Fibroblast of skin of right biceps (primary cell): ENCODE data around the gene NDC80.
A peak's percentile ranks its signal among the peaks of the same experiment; 100 is the strongest.
"Not testable (repeated sequence)": the region's sequence is repeated elsewhere in the genome, so short reads cannot be mapped to it uniquely, and the experiment has no call there.

Experiments used
- DNase-seq: peaks from one replicate; pipeline ENCODE4 v3.0.0-alpha.2; 2013

The NDC80 gene

DNA sequence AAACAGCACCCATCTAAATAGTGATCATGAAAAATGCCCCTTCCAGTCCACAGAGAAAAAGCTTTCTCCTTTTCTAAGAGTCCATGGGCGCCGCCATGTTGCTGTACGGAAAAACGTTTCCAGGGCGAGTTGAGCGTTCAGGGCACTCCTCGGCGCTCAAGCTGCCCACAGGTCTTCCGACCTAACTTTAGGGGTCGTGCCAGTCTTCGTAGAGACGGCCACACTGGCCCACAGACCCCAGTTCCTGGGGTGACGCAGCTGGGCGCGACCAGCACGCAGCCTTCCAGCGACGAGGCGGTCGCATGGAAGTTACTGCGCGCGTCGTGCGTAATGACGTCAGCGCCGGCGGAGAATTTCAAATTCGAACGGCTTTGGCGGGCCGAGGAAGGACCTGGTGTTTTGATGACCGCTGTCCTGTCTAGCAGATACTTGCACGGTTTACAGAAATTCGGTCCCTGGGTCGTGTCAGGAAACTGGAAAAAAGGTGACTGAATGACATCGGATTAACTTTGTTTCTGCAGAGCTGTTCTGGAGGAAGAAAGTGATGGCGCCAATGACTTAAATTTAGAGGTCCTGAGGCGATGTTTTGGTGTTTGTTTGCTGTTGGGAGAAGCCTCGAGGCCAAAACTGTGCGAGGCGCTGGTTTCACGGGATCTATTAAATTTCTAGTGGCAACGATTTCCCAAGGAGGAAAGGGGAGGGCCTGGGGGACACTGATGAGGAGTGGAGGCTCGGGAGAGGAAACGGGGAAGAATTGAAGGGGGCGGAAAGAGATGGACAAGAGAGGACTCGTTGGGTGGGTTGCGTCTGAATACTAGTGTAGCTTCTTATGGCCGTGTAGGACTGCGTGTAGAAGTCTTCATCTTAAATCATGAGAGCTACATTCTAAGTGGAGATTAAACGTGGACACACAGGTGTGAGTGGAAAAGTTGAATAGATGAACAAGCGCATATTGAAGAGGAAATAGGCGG lies at the start of gene NDC80, which contains the start of gene METTL4:
Gene NDC80, plus strand, starts transcription at position 358 of the 971 bp plus-strand sequence. CDS start 1,429 bp downstream, outside the sequence.
Gene METTL4, minus strand, starts transcription at position 306 of the 971 bp plus-strand sequence. CDS start 4,289 bp downstream, outside the sequence.
- peak; percentile 90 for DNase-seq

DNA sequence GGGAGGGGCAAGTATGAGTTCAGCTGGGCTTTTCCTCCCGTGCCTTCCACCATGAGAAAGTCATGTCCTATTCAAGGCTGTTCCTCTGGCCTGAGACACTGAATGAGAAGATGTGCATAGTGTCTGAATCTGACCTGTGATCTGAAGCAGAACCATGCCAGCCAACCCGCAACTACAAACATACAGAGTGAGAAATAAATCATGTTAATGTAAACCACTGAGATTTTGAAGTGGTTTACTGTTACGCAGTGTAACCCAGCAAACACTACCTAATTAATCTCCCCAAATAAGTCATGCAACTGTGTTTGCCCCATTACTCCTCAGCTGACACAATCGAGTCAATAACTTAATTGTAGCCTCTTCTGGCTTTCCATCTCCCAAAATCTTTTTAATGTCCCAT lies 49.2 kb upstream of the NDC80 start:
- DNase-seq: no peak

DNA sequence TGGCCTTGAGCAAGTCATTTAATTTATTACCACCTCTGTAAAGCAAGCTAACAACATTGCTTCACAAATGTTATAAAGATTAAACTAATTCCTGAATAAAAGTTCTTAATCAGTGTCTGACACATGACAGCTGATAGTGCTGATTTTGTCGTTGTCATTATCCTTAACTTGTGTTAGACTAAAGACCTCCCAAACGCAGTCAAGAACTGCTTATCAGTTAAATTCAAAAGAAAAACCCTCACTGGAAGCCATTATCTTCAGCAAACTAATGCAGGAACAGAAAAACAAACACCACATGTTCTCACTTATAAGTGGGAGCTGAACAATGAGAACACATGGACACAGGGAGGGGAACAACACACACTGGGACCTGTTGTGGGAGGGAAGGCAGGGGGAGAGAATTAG lies 46.6 kb upstream of the NDC80 start:
- not testable (repeated sequence) for DNase-seq

DNA sequence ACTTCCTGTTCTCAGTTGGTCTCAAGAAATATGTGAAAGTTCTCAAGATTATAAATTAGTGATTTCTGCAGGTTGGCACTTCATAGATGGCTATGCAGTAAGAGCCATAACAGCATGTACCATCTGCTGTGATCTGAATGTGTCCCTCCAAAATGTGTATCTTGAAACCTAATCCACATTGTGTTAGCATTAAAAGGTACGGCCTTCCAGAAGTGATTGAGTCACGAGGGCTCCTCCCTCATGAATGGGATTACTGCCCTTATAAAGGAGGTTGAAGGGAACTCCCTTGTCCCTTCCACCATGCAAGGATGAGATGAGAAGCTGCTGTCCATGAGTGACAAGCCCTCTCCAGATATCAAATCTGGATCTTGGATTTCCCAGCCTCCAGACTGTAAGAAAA lies 45.0 kb upstream of the NDC80 start:
- no peak for DNase-seq

DNA sequence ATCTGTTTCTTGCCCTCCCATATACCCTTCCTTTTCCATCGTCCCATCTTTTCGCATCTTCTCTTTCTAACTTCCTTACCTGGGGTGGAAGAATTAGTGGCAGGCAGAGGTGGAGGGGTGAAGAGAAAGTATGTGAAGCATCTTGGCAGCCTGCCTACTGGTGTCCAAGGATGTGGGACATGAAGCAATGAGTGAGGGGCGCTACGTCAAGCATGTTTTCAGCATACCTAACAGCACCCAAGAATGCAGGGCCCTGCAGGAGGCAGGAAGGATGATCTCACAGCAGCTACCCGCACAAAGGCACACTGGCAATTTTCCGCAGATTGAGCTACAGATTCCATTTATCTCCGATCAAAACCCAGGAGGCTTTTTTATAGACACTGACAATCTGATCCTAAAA lies 42.2 kb upstream of the NDC80 start:
- DNase-seq: peak; percentile 82

DNA sequence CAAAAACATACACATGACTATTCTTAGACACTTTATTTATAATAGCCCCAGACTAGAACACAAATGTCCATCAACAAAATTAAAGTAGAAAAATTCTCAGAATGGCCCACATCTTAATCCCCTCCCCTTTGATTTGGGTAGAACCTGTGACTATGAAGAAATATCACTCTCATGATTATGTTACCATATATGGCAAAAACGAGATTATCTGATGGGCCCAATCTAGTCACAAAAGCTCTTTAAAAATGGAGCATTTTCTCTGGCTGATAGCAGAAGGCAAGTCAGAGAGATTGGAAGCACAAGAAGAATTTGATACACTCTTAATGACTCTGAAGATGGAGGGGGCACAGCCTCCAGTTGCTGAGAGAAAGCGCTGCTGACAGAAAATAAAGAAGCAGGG lies 39.6 kb upstream of the NDC80 start:
- DNase-seq: no peak

DNA sequence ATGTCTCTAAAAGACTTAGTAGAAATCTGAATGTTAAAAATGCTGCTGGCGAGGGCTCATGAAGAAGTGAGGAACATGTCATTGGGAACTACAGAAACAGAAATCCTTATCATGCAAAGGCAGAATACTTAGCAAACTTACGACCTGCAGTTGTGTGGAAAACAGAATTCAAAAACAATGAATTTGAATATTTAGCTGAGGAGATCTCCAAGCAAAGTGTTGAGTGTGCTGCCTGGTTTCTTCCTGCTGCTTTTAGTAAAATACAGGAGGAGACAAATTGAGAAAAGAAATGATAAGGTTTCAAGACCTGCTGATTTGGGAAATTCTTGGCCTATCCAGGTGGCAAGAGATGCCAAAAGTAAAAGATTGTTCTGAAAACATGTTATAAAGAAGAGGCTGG lies 38.6 kb upstream of the NDC80 start:
- DNase-seq: no peak

DNA sequence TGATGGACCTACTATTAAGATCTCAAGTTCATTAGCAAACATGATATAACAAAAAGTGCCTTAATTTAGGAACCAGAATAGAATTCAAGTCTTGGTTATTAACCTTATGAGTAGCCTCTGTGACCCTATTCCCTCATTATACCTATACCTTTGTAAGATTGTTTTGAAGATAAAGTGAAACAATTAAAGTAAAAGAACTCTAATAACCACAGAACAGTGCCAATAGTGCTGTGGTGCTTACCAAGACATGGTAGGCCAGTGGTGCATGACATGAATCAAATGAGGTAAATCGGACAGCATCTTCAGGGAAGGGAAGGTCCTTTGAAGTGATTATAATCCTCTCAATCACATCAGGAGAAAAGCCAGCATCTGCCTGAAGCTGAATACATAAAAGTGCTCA lies 36.5 kb upstream of the NDC80 start:
- DNase-seq: no peak

DNA sequence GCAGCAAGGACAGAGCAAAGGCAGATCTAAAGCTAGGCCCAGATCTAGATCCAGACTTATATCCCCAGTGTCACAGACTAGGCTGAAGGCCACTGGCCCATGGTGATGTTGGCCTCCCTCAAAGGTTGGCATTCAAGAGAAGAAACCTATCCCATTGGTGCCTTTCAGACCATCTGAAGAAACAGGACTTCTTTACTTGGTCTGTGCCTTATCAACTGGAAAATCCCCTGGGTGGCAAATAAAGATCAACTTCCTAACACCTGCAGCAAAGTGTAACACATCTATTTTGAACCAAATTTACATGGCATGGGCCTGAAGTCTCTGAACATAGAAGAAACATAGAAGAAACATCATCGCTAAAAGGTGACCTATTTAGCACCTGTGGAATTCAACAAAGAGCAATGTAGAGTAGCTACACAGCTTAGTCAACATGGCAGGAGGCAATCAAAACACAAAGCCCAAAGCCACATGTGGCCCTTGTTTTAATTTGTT lies 35.9 kb upstream of the NDC80 start:
- no peak for DNase-seq

DNA sequence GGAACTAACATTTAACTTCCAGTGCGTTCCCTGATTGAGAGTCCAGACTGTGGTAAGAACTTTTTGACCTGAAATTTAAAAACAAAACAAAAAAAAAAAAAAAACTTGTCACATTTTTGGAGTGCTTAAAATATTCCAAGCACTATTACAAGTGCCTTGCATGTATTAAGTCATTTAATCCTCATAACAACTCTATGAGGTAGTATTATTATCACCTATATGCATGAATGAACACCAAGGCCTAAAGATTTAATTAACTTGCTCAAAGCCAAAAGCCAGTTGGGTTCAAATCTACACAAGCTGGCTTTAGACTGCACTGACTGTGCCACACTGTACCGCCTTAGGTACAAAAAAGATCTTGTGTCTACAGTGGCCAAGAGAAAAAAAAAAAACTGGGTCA lies 35.3 kb upstream of the NDC80 start:
- DNase-seq: no peak

DNA sequence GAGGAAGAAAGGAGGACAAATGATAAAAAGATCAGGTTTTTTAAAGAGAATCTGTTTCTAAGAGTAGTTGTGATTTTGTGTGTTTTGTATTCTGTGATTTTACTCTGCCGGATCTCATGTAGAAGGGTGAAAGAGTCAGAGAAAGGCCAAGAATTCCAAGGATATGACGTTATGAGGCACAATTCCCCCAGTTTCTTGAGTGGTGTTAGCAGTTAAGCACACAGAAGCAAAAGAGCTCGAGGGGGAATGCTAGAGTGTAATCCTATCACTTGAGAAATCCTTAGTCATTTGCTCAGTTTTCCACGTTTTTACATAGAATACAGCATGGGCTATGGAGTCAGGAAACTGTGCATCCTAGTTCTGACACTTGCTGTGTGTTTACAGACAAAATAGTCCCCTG lies 34.9 kb upstream of the NDC80 start:
- DNase-seq: peak; percentile 72

DNA sequence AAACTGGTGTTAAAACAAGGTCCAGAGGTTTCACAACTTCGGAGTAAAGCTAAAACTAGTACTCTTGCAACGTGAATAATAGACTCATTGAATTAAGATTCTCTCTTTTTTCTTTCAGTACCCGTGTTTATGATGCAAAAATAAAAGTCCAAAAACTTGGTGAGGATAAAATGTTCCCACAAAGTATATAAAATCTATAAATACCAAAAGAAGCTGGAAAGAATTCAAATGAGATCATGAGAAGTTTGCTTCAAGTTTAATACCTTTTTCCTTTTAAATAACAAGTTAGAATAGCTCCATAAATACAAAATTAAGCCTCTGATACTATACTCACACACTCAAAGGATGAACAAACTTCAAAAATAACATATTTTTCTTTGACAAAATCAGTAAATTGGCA lies 34.1 kb upstream of the NDC80 start:
- DNase-seq: no peak

DNA sequence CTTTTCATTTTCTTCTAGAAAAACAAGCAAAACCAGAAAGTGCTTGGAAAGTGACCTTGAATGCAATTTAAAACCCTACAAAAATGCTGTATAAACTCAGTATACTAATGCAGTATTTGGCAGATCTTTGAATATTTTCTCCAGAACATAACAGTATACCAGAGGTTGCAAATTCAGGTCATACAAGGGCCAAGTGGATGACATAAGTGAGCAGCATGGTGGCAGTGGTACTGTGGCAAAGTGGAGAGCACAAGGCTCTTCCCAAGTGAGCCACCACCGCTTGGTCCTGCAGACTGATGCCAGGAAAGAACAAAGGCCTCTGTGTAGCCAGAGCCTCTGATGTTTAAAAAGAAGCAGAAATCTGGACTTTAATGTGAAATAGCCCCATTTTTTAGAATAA lies 33.1 kb upstream of the NDC80 start:
- no peak for DNase-seq

DNA sequence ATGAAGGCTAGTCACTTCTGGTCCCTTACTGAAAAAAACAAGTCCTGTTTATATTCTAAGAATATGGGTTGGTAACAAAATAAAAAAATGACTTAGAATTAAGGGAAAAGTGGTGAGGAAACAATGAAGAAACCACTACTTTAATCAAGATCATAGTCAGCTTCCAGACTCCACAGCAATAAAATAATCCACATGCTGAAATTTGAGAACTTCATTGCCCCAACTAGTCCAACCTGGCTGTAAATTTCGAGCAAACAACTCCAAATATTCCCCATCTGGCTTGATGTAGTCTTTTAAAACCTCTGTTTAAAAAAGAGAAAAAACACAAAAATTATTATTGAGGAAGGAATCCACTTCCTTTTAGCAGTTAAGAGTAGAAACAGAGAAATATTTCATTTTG lies 32.5 kb upstream of the NDC80 start:
- DNase-seq: no peak

DNA sequence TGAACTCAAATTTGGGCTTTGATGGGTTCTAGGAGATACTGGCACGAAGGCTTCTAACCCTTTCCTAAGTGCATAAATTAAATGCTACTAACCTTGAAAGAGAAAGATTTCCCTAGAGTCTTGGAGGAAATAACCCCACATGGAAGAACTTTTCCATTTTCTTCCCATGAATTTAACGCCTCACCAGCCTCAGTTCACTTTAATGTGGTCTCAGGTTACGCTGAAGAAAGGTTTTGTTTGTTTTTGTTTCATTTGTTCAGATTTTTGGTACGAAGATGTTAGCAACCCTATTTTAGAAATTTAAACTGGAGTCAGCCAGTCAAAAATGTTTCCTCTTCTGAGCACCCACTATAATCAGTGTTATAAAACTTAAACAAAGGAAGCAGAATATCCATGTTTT lies 30.8 kb upstream of the NDC80 start:
- DNase-seq: no peak

DNA sequence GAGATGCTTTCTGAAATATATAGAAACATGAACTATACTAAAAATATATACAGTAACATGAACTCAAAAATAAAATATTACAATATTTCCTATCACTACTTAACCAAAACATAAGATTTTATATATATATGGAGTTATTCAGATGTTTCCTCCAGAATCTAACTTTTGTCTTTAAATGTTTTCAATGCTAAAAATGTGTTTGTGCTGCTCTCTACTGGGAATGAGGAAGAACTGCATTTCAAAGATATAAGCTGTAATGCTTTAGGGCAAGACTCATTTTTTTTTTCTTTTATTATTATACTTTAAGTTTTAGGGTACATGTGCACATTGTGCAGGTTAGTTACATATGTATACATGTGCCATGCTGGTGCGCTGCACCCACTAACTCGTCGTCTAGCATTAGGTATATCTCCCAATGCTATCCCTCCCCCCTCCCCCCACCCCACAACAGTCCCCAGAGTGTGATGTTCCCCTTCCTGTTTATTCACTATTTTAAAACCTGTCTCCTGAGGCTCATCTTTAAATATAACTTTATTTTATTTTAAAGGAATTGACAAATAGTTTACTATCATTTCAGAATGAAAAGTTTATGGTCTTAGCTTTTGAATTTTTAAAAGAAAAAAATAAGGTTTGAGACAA lies 29.3 kb upstream of the NDC80 start:
- DNase-seq: peak; percentile 47

DNA sequence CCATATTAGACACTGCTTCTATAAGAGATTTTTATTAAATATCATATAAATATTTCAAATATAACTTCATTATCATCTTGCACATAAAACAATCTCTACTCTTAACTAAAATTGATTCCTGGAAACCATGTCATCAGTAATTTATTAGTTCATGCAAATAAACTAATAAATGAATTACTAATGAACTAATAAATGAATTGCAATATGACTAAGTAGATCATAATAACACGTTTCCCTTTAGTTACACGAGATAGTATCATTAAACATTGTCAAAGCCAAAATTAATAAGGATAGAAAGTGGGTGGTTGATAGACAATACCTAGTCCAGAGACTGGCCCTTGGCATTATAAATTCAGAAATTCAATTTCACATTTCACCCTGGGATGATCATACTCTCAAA lies 26.2 kb upstream of the NDC80 start:
- DNase-seq: no peak

DNA sequence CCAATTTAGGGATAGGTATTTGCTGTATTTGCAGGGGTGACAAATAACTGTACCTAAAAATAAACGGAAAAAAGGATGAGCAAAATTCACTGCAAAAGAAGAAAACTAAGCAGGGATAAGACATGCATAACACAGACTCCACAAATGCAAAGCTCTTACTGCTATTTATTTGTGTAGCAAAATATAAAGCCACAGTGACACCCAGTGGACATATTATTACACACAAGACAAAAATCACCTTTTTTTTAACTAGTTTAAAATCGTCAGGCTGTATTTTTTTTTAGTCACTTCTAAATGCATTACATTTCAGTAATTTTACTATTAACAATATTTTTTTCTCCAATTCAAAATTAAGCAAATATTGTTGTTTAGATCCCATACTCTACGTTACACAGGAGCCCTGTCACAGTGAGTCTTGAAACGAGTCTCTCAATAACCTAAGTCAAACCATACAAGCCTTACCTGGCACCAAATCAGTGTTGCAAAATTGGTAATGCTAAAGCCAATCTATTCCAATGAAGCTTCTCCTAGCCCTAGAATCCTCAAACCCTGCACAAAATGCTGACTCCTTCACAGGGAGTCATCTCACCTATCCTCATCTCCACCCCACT lies 23.8 kb upstream of the NDC80 start:
- DNase-seq: peak; percentile 40

DNA sequence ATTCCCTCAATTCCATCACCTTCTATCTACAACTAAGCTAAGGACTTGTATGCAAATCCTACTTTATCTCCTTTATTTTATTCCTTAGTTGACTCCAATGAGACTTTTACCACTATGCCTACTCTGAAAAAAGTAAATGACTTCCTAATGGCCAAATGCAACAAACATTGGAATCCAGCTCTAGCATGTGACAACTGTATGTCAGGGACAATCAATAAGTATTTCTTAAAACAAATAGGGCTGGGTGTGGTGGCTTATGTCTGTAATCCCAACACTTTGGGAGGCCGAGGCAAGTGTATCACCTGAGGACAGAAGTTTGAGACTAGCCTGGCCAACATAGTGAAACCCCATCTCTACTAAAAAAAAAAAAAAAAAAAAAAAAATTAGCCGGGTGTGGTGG lies 21.9 kb upstream of the NDC80 start:
- DNase-seq: no peak

DNA sequence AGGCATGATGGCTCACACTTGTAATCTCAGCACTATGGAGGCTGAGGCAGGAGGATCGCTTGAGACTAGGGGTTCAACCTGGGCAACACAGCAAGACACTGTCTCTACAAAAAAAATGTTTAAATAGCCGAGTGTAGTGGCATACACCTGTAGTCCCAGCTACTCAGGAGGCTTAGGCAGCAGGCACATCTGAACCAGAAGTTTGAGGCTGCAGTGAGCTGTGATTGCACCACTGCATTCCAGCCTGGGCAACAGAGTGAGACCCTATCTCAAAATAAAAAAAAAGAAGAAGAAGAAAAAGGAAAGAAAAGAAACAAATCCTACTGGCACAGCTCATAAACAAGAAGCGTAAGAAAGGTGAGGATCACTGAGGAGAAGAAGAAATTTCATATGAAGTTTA lies 19.9 kb upstream of the NDC80 start:
- no peak for DNase-seq

DNA sequence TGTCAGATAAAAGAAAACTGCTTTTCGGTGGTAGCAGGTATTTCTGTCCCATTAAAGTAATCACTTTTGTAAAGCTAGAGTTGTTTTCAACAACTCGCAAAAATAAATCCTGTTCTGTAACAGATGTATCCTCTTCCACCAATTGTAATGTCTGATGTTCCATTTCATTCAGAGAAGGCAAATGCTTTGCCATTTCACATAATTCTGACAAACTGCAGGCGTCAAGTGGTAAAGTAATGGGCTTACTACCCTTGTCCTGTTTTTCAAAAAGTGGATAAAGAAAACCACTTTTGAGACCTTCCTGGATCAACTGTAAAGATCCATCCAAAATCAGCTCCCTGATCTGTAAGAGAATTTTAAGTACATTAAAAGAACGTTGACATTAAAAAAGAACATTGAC lies 16.7 kb upstream of the NDC80 start:
- no peak for DNase-seq

DNA sequence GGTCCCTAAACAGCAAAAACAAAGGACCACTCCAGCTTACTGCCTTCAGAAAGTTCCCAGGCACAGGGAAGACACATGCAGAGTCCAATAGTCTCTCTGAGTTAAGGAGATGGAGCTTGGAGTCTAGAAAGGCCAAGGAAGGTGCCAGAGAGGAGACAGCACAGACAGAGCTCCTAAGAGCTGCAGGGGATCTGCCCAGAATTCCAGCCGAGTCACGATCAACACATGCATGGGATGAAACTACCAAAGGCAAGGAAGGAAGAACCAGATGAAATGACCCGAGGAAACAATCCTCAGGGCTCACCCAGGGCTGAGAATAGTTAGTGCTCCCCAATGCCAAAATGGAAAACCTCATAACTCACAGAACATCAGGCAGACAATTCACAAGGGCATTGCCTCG lies 15.5 kb upstream of the NDC80 start:
- DNase-seq: no peak

DNA sequence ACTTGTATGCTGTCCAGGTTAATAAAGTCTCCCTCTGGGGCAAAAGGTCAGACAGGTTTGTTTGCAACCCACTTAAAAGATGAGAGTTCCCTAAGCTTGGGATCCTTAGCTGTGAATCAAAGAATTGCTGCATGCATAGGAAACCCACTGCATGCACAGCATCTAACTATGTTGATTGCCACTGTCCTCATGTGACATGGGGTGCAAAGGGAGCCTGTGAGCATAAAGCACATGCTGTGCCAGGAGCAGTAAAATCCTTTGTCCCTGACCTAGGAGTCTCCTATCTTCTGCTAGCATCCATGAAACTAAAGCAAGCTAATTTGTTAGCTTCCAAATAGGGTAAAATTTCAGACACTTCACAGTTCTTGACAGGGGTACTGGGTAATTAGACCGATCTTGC lies 13.8 kb upstream of the NDC80 start:
- no peak for DNase-seq

DNA sequence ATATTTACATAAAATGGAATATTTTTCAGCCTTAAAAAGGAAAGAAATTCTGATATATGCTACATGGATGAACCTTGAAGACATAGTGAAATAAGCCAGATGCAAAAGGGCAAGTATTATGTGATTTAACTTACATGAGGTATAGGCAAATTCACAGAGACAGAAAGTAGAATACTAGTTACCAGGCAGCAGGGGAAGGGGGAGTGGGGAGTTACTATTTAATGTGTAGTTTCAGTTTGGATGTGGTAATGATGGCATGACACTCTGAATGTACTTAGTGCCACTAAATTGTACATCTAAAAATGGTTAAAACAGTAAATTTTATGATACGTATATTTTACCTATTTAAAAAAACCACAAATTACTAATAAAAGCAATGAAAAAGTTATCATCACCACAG lies 12.1 kb upstream of the NDC80 start:
- no peak for DNase-seq
